Parathyroid adenoma (tissue), 2 donors: ENCODE results near the gene MRPS24.

Experiments used
- H2AFZ ChIP-seq: fragments of 300-600 bp; sonication (generic); one replicate; pipeline ENCODE4 v1.7.0; 2017; ENCODE audit warnings: antibody characterized with exemption, mild to moderate bottlenecking
- H3K27ac ChIP-seq: fragments of 300-600 bp; sonication (generic); one replicate; pipeline ENCODE4 v1.7.0; 2017
- H3K27me3 ChIP-seq: fragments of 300-600 bp; sonication (generic); one replicate; pipeline ENCODE4 v1.7.0; 2017; ENCODE audit warnings: low read length; ENCODE audit not compliant: control insufficient read depth, insufficient read depth
- H3K36me3 ChIP-seq: fragments of 300-600 bp; sonication (generic); one replicate; pipeline ENCODE4 v1.7.0; 2017; ENCODE audit warnings: low read length; ENCODE audit not compliant: control insufficient read depth, insufficient read depth
- H3K4me1 ChIP-seq: fragments of 300-600 bp; sonication (generic); one replicate; pipeline ENCODE4 v1.7.0; 2017; ENCODE audit warnings: control low read depth
- H3K4me2 ChIP-seq: fragments of 300-600 bp; sonication (generic); one replicate; pipeline ENCODE4 v1.7.0; 2017; ENCODE audit warnings: low read length
- H3K4me3 ChIP-seq: fragments of 300-600 bp; sonication (generic); one replicate; pipeline ENCODE4 v1.7.0; 2017; ENCODE audit warnings: low read depth, low read length
- H3K79me2 ChIP-seq: fragments of 300-600 bp; sonication (generic); one replicate; pipeline ENCODE4 v1.7.0; 2017; ENCODE audit warnings: control low read depth
- H3K9ac ChIP-seq: fragments of 300-600 bp; sonication (generic); one replicate; pipeline ENCODE4 v1.7.0; 2017; ENCODE audit warnings: mild to moderate bottlenecking
- H3K9me3 ChIP-seq: fragments of 300-600 bp; sonication (generic); one replicate; pipeline ENCODE4 v1.7.0; 2017; ENCODE audit warnings: low read length; ENCODE audit not compliant: control insufficient read depth
- TF ChIP-seq, protein P1 (sequence below): fragments of 300-600 bp; sonication (generic); IDR thresholded peaks from one replicate; pipeline ENCODE4 v1.7.0; 2017; ENCODE audit warnings: antibody characterized with exemption, mild to moderate bottlenecking
- donor health status: primary hyperparathyroidism.

Gene MRPS24

DNA sequence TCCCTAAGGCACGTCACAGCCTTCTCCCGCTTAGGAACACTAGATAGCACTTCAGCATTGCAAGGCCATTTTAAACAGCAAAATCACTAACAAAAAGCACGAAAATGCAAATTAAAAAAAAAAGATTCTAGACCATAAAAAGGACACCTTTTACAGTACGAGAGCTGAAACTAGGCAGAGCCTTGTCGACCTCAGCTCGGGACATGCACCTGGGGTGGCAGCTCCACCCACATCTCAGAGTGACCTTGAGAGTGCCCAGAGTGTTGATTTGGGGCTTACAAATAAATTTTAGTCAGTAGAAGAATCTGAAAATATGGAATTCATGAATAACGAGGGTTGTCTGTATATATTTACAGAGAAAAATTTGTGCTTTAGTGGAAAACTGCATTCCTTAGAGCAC lies 1.1 kb downstream of the MRPS24 start:
- peak overlapping the region; percentile 71 for H2AFZ ChIP-seq
- peak overlapping the region; percentile 74 for H3K4me2 ChIP-seq
- peak overlapping the region; percentile 48 for H3K4me3 ChIP-seq
- peak overlapping the region; percentile 51 for H3K27ac ChIP-seq
- peaks cover 7% of the 10 kb centered on the region for H3K4me1 ChIP-seq
- H3K27me3 ChIP-seq: no peaks in the 10 kb centered on the region
- H3K36me3 ChIP-seq: no peaks in the 10 kb centered on the region
- TF ChIP-seq, protein P1, sequence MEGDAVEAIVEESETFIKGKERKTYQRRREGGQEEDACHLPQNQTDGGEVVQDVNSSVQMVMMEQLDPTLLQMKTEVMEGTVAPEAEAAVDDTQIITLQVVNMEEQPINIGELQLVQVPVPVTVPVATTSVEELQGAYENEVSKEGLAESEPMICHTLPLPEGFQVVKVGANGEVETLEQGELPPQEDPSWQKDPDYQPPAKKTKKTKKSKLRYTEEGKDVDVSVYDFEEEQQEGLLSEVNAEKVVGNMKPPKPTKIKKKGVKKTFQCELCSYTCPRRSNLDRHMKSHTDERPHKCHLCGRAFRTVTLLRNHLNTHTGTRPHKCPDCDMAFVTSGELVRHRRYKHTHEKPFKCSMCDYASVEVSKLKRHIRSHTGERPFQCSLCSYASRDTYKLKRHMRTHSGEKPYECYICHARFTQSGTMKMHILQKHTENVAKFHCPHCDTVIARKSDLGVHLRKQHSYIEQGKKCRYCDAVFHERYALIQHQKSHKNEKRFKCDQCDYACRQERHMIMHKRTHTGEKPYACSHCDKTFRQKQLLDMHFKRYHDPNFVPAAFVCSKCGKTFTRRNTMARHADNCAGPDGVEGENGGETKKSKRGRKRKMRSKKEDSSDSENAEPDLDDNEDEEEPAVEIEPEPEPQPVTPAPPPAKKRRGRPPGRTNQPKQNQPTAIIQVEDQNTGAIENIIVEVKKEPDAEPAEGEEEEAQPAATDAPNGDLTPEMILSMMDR: no peak
- H3K9ac ChIP-seq: no peak overlapping the region
- H3K79me2 ChIP-seq: no peaks in the 10 kb centered on the region
- H3K9me3 ChIP-seq: no peaks in the 10 kb centered on the region

DNA sequence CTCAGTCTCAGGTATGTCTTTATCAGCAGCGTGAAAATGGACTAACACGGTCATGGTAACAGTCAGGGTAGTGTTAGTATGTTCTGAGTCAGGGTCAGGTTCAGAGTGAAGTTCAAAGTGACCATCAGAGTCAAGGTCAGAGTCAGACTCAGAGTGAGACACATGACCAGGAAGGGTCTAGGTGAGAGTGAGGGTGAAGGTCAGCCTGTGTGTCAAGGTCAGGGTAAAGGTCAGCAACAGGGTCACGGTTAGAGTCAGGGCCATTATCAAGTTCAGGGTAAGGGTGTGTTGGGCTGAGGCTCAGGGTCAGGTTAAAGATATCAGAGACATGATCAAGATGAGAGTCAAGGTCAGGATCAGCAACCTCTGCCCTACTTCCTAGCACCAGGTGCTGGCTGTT lies 4.0 kb downstream of the MRPS24 start:
- H3K27me3 ChIP-seq: no peaks in the 10 kb centered on the region
- TF ChIP-seq, protein P1: no peak
- H3K36me3 ChIP-seq: no peaks in the 10 kb centered on the region
- H3K27ac ChIP-seq: no peak overlapping the region
- peaks cover 7% of the 10 kb centered on the region for H3K4me1 ChIP-seq
- no peaks in the 10 kb centered on the region for H3K9me3 ChIP-seq
- H3K4me2 ChIP-seq: no peak overlapping the region
- H3K4me3 ChIP-seq: no peak overlapping the region
- no peaks in the 10 kb centered on the region for H3K79me2 ChIP-seq
- H3K9ac ChIP-seq: no peak overlapping the region
- H2AFZ ChIP-seq: no peak overlapping the region

DNA sequence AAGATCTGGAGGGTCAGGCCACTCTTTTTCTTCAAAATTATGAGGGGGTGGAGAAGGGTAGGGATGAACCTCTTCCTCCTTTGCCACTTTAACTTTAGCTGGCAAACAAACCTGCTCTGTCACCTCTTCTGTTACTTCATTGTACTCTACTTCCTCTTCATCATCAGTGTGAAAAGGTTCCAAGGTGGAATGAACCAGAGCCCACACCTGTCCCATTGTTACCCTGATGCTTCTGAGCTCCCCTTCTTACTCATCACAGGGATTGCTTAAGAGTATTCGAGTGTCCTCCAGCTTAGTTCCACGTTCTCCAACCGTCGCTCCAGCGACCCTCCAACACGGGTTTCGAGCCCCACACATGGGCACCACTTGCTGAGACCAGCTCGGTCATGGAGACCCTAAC lies 5.2 kb downstream of the MRPS24 start:
- H3K27ac ChIP-seq: no peak overlapping the region
- H3K27me3 ChIP-seq: no peaks in the 10 kb centered on the region
- H3K4me1 ChIP-seq: peaks cover 5% of the 10 kb centered on the region
- no peak overlapping the region for H3K4me3 ChIP-seq
- H3K9ac ChIP-seq: no peak overlapping the region
- H3K79me2 ChIP-seq: no peaks in the 10 kb centered on the region
- H3K36me3 ChIP-seq: no peaks in the 10 kb centered on the region
- no peak overlapping the region for H2AFZ ChIP-seq
- TF ChIP-seq, protein P1: no peak
- no peaks in the 10 kb centered on the region for H3K9me3 ChIP-seq
- no peak overlapping the region for H3K4me2 ChIP-seq

DNA sequence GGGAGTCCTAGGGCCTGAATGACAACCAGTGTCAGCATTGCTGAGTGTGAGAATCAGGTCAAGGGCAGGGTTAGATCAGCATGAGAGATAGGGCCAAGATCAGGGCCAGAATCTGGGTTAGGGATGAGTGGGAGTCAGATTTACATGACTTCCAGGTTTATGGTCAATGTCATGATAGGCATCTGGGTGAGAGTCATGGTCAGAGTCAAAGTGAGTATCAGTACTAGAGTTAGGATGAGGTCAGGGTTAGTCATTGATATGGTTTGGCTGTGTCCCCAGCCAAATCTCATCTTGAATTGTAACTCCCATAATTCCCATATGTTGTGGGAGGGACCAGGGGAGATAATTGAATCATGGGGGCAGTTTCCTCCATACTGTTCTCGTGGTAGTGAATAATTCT lies 12.3 kb downstream of the MRPS24 start:
- Histone ChIP-seq H2AFZ (no peak overlapping the region), H3K36me3 (no peaks in the 10 kb centered on the region), H3K4me2 (no peak overlapping the region), H3K27ac (no peak overlapping the region), H3K79me2 (no peaks in the 10 kb centered on the region), H3K4me3 (no peak overlapping the region), H3K27me3 (no peaks in the 10 kb centered on the region), H3K9me3 (no peaks in the 10 kb centered on the region), H3K9ac (no peak overlapping the region), H3K4me1 (no peaks in the 10 kb centered on the region)
- TF ChIP-seq, protein P1: no peak

DNA sequence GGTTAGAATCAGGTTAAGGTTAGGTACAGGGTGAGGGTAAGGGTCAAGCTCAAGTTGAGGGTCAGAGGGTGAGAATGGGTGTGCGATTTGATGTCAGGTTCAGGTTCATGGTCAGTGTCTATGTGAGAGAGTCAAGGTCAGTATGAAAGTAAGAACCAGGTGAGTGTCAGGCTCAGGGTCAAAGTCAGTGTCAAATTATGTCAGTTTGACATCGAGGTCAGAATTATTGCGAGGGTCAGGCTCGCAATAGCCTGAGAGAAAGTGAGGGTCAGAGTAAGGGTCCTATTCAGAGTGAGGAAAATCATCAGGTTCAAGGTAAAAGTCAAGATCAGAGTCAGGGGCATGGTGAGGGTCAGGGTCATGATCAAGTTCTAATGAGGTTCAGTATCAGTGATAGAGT lies 13.0 kb downstream of the MRPS24 start:
- no peak overlapping the region for H3K9ac ChIP-seq
- TF ChIP-seq, protein P1: no peak
- H2AFZ ChIP-seq: no peak overlapping the region
- H3K4me1 ChIP-seq: no peaks in the 10 kb centered on the region
- H3K27me3 ChIP-seq: no peaks in the 10 kb centered on the region
- H3K27ac ChIP-seq: no peak overlapping the region
- no peak overlapping the region for H3K4me3 ChIP-seq
- H3K36me3 ChIP-seq: no peaks in the 10 kb centered on the region
- no peaks in the 10 kb centered on the region for H3K9me3 ChIP-seq
- H3K4me2 ChIP-seq: no peak overlapping the region
- no peaks in the 10 kb centered on the region for H3K79me2 ChIP-seq
